Fibroblast of the conjunctiva (primary cell): ENCODE data around the gene RABGAP1L.
"Not testable (repeated sequence)": the region's sequence is repeated elsewhere in the genome, so short reads cannot be mapped to it uniquely, and the experiment has no call there.

Experiments
- DNase-seq: peaks from one replicate; pipeline ENCODE4 v3.0.0-alpha.2; 2010; ENCODE audit warnings: low read depth

RABGAP1L gene

GRCh38 chr1:174445351-174445750 is 286.0 kb downstream of the RABGAP1L start:
- no peak for DNase-seq

- no peak for DNase-seq
Measured at GRCh38 chr1:174445817-174446216, 286.5 kb downstream of the RABGAP1L start.

GRCh38 chr1:174447866-174448530 is 288.7 kb downstream of the RABGAP1L start, which contains the start of gene GPR52:
TSS of gene GPR52 (plus strand) at chr1:174447964. CDS start at chr1:174448112, 148 bp downstream.
- DNase-seq = no peak

GRCh38 chr1:174448531-174448883 is 289.2 kb downstream of the RABGAP1L start:
- no peak for DNase-seq

GRCh38 chr1:174448974-174449373 is 289.7 kb downstream of the RABGAP1L start:
- no peak for DNase-seq

- no peak for DNase-seq
Measured at GRCh38 chr1:174451408-174451807, 292.1 kb downstream of the RABGAP1L start.

GRCh38 chr1:174465855-174466254 is 306.5 kb downstream of the RABGAP1L start:
- DNase-seq = no peak

GRCh38 chr1:174466607-174467006 is 307.3 kb downstream of the RABGAP1L start:
- no peak for DNase-seq

GRCh38 chr1:174469052-174469451 is 309.7 kb downstream of the RABGAP1L start:
- no peak for DNase-seq

- DNase-seq = no peak
Measured at GRCh38 chr1:174469687-174470086, 310.4 kb downstream of the RABGAP1L start.

GRCh38 chr1:174479281-174479680 is 320.0 kb downstream of the RABGAP1L start:
- no peak for DNase-seq

- peak; percentile 1 for DNase-seq
Measured at GRCh38 chr1:174480324-174480723, 321.0 kb downstream of the RABGAP1L start.

- DNase-seq = no peak
Measured at GRCh38 chr1:174491606-174492005, 332.3 kb downstream of the RABGAP1L start.

- DNase-seq = no peak
Measured at GRCh38 chr1:174497478-174497877, 338.2 kb downstream of the RABGAP1L start.

- not testable (repeated sequence) for DNase-seq
Measured at GRCh38 chr1:174516755-174517154, 357.4 kb downstream of the RABGAP1L start.

GRCh38 chr1:174519844-174520243 is 360.5 kb downstream of the RABGAP1L start:
- DNase-seq = no peak

- no peak for DNase-seq
Measured at GRCh38 chr1:174531751-174532150, 372.4 kb downstream of the RABGAP1L start.

GRCh38 chr1:174534789-174535188 is 375.5 kb downstream of the RABGAP1L start:
- no peak for DNase-seq

- DNase-seq = no peak
Measured at GRCh38 chr1:174535207-174535606, 375.9 kb downstream of the RABGAP1L start.

GRCh38 chr1:174543421-174543820 is 384.1 kb downstream of the RABGAP1L start:
- not testable (repeated sequence) for DNase-seq

- no peak for DNase-seq
Measured at GRCh38 chr1:174550296-174550695, 391.0 kb downstream of the RABGAP1L start.

GRCh38 chr1:174556392-174556791 is 397.1 kb downstream of the RABGAP1L start:
- DNase-seq = no peak

GRCh38 chr1:174568551-174568950 is 409.2 kb downstream of the RABGAP1L start:
- DNase-seq = no peak

GRCh38 chr1:174569240-174569639 is 409.9 kb downstream of the RABGAP1L start:
- no peak for DNase-seq
